HG02840 (cell line): Measurements from ENCODE around the gene TMEM88.
"Not testable (repeated sequence)": the region's sequence is repeated elsewhere in the genome, so short reads cannot be mapped to it uniquely, and the experiment has no call there.

ENCODE experiments used
- ATAC-seq: cut with Tn5 transposase; IDR thresholded peaks from one replicate; pipeline ENCODE4 v1.9.1; 2021; ENCODE audit warnings: mild to moderate bottlenecking, moderate library complexity, moderate number of reproducible peaks; ENCODE audit not compliant: unreplicated experiment, low FRiP score

Gene TMEM88

DNA sequence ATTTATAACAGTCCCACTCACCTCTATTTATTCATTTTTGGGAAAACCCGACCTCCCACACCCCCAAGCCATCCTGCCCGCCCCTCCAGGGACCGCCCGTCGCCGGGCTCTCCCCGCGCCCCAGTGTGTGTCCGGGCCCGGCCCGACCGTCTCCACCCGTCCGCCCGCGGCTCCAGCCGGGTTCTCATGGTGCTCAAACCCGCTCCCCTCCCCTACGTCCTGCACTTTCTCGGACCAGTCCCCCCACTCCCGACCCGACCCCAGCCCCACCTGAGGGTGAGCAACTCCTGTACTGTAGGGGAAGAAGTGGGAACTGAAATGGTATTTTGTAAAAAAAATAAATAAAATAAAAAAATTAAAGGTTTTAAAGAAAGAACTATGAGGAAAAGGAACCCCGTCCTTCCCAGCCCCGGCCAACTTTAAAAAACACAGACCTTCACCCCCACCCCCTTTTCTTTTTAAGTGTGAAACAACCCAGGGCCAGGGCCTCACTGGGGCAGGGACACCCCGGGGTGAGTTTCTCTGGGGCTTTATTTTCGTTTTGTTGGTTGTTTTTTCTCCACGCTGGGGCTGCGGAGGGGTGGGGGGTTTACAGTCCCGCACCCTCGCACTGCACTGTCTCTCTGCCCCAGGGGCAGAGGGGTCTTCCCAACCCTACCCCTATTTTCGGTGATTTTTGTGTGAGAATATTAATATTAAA lies 638 bp upstream of the TMEM88 start:
- ATAC-seq, result no peak

DNA sequence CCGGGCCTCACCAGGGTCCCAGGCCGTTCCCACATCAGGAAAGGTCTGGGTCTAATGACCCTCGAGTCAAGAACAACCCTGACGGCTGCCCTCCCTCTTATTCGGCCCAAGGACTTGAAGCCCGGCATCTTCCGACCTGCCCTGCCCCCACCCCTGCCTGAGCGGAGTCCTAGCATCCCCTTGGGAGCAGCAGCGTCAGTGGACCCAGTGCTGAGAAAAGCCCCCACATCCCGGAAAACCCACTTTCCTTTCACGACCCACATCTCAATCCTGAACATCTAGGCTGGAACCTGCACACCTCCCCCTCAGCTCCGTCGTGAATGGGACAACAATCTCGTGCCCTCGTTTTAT lies 769 bp downstream of the TMEM88 start:
- no peak for ATAC-seq

DNA sequence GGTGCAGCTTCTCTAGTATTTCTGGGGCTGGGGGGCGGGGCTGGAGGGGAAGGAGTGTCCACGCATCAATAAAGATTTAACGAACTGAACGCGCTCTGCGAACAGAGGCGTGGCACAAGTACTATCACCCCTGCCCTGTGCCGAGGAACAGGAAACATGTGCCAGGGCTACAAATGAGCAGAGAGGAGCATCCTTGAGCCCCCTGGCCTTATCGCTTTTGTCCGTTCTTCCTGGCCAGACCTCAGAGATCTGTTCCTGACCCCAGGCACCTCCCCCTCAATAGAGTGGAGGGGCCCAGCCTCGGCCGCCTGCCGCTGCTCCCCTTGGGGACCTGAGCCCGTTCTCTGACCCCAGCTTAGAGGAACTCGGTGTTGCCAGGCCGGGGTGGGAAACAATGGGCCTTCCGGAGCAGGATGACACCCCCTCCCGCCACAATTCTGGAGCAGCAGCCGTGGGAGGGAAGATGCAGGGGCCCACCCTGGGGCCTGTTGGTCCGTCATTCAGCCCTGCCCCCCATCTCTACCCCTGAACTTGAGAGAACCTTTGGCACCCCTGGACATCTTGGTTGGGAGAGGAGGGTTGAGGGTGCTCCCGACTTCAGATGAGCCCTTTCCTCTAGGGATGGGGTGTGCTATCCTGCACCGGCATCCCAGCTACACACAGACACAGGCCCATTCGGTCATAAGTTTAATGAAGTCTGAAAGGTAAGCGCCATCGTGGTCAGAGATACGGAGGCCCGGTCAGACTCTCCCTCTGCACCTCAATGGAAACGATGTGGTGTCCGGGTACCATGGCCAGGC lies 1.3 kb downstream of the TMEM88 start:
- ATAC-seq, result no peak

DNA sequence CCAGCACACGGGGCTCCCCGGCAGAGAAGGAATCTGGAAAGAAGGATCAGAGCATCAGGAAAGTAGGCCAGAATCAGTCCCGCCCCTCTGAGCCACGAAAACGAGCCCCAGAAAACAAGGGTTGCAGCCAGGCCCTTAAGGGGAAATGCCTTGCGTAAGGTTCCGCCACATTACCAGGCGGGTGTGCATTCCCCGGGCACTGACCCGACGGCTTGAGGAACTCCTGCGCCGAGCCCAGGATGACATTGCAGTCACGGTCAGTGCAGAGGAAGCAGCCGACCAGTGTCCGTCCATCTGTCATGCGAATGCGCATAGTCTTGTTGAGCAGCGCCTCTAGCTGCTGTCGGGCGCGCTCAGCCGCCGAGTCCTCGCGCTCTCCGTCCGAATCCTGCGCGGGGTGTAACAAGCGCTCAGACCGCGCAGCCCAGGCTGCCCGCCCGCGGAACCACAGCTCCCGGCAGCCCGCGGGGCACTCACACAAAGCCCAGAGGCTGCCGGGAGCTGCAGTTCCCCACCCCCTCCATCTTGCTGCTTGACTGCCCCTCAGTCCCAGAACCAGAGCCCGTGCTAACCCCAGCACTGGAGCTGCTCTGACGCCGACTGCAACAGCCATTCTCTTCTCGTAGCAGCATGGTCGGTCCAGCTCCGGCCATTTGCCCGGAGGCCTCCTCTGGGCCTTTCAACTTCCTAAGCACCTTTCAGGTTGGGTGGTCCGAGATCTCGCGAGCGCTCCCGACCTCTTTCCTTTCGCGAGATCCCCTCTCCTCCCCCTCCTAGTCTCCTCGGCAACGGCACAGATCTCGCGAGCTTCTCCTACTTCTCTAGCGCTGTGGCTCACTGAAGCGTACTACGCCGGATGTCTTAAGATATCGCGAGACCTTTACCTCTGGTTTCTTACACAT lies 2.2 kb downstream of the TMEM88 start, which contains the start of gene NAA38:
Gene NAA38, minus strand, starts transcription at position 749 of the 902 bp plus-strand sequence. Its CDS starts 96 bp downstream, at position 653.
- peak; percentile 69 for ATAC-seq

DNA sequence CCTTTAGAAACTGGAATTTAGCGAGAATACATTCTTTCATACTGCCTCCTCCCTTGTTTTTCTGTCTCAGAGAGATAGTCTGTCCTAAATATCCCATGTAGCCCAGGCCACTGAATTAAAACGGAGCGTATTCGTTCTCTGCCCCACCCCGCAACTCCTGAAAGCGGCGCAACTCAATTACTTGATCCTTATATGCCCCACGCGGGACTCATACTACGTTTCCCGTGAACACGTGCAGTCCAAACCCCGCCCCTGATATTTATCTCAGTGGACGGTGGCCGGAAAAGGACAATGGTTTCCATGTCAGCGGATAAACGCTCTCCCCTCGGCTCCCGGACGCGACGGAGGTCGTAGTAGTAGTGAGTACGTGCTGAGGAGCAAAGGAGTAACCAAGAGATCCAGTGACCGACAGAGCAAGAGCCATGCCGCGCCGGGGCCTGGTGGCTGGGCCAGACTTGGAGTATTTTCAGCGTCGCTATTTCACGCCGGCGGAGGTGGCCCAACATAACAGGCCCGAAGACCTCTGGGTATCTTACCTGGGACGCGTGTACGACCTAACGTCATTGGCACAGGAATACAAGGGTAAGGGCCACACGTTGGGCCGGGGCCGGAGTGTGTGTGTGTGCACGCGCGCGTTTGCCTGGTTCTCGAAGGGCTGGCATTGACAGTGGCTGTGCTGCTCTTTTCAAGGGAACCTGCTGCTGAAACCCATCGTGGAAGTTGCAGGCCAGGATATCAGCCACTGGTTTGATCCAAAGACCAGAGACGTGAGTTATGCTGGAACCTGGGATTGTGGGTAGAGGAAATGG lies 3.1 kb downstream of the TMEM88 start, which contains the start of gene CYB5D1:
Gene CYB5D1, plus strand, starts transcription at position 291 of the 809 bp plus-strand sequence. Its CDS starts 132 bp downstream, at position 423.
- peak; percentile 41 for ATAC-seq

DNA sequence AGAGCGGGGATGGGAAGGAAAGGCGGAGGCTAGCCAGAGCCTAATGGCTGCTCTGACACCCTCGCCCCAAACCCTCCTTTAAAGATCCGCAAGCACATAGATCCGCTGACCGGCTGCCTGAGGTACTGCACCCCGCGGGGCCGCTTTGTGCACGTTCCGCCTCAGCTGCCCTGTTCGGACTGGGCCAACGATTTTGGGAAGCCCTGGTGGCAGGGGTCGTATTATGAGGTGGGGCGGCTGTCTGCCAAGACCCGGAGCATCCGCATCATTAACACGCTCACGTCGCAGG lies 3.6 kb downstream of the TMEM88 start:
- ATAC-seq, result no peak

DNA sequence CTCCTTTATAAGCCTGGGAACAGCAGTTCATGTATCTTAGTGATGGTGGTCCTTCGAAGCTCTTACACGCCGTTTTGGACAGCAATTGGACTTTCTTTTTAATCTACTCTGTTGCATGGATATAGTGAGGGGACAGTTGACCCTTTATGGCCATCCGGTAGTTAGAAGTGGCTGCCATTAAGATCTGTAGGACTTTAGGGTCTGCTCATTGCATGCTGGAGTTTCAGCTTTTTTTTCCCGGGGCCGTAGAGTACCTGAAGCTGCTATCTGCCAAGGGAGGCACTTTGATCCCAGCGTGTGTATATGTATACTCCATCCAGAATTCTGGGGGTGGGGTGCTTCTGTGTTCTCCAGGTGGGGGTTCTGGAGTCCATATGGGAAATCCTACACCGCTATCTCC lies 4.2 kb downstream of the TMEM88 start:
- no peak for ATAC-seq

DNA sequence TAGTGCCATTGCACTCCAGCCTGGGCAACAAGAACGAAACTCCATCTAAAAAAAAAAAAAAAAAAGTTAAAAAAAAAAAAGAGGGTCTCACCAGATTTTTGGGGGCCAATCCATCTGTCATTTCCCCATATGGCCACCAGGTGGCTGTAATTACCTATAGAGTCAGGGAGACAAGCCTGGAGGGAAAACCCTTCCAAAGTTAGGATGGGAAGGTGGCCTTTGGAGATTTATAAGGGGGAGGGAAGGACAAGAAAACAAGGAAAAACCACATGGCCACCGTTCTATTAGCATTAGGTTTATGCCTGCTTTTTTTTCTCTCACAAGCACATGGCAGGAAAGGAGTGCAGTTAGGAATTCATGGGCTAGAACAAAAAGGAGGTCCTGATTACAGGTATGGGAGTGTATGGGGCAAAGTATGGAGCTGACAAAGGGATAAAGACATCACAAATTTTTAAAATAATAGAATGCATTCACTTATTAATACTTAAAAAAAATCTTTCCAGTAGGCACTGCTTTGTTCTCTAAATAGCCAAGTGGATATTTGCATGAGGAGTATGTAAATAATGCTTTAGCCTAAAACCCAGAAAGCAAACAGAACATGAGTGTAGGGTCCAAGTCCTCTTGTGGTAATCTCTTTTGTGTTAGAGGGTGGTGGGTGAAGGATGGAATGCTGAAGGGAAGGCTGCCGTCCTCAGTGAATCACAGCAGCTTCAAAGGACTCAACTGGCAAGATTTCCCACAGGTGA lies 8.0 kb downstream of the TMEM88 start:
- no peak for ATAC-seq

DNA sequence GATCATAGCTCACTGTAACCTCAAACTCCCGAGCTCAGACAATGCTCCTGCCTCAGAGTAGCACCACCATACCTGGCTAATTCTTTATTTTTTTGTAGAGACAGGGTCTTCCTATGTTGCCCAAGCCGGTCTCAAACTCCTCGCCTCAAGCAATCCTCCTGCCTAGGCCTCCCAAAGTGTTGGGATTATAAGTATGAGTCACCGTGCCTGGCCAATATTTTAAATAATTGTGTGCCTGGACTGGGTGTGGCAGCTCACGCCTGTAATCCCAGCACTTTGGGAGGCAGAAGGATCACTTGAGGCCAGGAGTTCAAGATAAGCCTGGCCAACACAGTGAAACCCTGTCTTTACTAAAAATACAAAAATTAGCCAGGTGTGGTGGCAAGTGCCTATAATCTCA lies 9.5 kb downstream of the TMEM88 start:
- ATAC-seq, result not testable (repeated sequence)

DNA sequence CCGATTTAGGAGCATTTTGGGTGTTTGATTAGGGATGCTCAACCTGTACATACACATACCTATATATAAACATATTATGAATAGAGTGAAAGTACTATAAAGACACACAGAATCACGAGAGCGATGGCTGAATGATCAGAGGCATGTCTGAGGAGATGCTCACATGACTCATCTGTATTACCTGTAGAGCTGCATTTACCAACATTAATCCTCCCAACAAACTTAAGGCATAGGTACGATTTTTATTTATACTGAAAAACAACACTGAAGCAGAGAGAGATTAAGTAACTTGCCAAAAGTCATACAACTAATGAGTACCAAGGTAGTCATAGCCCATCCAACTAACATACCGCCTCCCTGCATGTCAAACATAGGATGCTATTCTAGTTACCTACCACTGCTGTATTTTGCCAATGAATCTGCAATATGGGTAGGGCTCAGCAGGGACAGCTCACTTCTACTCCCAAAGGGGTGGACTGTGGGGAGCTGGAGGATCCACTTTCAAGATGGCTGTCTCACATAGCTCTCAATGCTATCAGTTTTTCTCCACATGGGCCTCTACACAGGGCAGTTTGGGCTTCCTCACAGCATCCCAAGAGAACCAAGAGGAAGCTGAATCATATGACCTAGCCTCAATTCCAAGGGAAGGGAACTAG lies 10.3 kb downstream of the TMEM88 start:
- ATAC-seq, result no peak

DNA sequence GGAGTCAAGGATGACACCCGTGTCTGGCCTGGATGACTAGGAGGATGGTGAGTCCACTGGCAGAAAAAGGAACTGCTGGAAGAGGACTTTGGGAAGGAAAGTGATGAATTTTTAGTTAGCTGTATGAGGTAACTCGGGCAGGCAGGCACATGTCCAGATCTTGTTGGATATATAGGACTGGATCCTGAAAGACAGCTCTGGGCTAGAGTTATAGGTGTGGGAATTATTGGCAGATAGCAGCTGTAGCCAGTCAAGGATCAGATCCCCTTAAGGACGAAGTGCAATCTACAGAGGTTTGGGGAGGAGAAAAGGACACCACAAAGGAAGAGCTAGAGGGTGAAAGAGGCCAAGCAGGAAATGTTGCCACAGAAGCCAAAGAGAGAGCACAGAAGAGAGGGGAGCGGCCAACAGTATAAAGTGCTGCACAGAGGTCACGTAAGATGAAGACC lies 13.0 kb downstream of the TMEM88 start:
- no peak for ATAC-seq

DNA sequence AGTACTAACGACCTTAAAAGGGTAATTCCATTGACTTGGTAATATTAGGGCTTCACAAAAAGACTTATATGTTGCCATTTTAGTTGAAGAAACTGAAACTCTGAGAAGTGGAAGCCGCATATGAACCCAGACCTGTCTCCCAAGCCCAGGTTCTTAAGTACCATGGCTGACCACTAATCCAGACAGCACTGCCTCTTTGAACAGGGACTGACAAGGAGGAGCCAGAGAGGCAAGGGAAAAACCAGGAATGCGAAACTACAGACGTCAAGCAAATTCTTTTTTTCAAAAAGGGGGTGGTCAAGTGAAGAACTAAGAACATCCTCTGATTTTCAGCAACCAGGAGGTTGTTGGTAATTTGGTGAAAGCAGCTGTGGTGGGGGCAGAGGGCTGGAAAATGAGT lies 18.2 kb downstream of the TMEM88 start:
- no peak for ATAC-seq

DNA sequence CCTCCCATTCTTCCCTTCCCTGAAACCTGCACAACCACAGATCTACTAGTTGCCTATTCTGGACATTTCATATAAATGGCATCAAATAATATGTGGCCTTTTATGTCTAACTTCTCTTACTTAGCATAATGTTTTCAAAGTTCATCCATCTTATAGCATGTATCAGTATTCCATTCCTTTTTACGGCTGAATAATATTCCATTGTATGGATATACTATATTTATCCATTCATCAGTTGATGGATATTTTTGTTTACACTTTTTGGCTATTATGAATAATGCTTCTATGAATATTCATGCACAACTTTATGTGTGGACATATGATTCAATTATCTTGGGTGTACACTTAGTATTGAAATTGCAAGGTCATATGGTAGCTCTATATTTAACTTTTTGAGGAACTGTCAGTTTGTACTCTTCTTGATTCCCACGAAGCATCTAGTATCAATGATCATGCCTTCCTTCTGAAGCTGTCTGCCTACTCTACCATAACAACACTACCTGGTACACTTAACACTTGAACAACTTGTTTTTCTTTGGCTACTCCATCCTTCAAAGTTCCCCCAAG lies 21.0 kb downstream of the TMEM88 start:
- ATAC-seq, result no peak

DNA sequence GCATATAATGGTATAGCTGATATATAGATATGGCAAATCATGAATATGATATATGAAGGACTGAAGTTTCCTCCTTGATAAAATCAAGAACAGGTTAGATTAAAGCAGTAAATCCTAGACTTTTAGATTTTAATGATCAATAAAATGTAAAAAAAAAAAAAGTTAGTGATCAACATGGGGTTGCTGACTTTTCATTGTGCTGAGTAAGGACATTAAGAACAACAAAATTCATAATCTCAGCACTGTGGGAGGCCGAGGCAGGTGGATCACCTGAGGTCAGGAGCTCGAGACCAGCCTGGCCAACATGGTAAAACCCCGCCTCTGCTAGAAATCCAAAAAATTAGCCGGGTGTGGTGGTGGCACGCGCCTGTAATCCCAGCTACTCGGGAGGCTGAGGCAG lies 23.4 kb downstream of the TMEM88 start:
- ATAC-seq, result no peak

DNA sequence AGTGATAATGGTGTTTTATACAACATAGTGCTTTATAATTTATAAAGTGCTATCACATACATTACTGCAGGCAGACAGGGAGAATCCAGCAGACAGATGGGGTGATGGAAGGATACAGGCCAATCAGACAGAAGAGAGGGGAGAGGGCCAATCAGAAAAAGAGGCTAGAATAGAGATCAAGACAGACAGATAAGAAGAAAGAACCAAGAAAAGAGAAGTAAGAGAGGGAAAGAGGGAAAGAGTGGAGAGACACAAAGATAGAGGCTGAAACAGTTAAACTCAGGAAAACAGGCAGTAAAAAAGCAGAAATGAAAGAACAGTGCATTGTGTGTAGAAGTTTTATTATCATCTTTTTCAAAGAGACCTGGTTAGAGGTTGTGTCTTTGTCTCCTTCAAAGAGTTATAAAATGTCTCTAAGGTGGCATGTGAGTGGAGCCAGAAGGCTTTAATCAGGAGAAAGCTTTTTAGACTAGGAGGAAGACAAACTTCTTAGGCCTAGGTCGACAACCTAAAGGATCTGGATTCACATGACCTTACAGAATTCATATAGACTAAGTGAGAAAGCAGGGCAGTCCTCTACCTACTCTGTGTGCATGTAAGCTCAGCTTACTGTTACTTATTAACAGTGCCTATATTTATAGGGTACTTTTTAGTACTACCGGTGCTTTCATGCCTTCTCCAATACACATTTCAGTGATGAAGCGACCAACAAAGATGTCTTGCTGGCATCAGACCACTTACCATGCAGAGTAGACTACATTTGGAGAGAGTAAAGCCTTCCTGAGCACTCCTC lies 25.4 kb downstream of the TMEM88 start:
- ATAC-seq, result no peak

DNA sequence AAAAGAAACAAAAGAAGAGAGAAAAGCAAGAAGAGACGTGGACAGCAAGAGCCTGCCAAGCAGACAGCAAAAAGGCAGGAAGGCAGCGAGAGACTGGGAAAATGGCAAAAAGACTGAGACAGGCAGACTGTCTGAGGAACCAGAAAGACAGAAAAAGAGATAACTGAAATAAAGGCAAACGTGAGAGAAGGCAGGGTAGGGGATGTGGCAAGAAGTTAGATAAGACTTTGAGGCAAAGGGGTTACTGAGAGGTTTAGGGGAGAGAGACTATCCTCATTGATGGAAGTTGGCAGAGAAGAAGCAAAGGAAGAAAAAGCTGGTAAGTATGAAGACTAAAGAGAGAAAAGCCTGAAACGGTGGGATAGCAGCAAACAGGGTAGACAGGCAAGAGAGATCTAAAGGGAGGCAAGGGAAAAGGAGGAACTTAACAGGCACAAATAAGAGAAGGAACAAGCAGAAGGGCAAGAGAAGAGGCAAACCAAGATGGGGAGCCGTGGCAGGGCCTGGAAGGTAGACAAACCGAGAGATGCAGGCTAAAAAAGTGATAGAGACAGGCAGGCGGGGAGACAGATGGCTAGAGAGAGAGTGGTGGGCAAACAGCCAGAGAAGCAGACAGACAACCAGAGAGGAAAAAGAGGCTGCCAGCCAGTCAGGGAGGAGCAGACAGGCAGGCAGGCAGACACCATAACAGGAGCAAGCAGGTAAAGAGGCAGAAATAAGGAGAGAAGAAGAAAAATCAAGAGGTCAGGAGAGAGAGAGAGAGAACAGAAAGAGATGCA lies 26.6 kb downstream of the TMEM88 start:
- no peak for ATAC-seq

DNA sequence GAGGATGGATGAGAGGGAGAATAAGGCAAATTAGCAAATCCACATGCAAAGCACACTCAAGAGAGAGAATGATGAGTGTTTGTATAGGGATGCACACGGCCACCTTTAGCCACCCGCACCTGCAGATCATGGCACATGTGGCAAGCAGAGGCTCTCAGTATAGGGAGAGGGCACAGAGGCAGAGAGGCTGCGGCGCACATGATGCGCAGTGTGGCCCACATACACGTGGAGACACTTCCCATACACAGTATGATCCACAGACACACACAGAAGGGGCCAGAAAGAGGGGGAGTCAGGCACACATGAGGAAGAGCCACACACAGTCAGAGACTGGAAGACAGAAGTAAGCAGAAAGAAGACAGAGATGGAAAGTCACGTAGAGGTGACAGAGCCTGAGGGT lies 27.2 kb downstream of the TMEM88 start:
- ATAC-seq, result no peak
